Measurements from ENCODE around the gene PRRX2.

GRCh38 chr9:129685933-129686259, 20.4 kb downstream of the PRRX2 start:
- TF ChIP-seq CTCF (IDR thresholded peaks at IDR 0.05) (no peak), EP300 (IDR thresholded peaks at IDR 0.05) (no peak), POLR2A (IDR thresholded peaks at IDR 0.05) (no peak), POLR2AphosphoS5 (IDR thresholded peaks at IDR 0.05) (no peak)

All from upper lobe of left lung (tissue), 4 donors.